ENCODE results near the gene CKM.

GRCh38 chr19:45323671-45324081 is 1.0 kb upstream of the CKM start:
- TF ChIP-seq POLR2AphosphoS5 (IDR thresholded peaks at IDR 0.05; ENCODE audit: borderline replicate concordance, low read depth, low read length) (no peak), EZH2 (IDR thresholded peaks at IDR 0.05) (no peak), FOXP2 (optimal IDR thresholded peaks at IDR 0.05; ENCODE audit: control extremely low read depth, extremely low read length, insufficient read depth) (no peak)

Measured in SK-N-MC (cell line).